ELF-1 (cell line): ENCODE measurements around the gene TMEM147.

ENCODE experiments used
- DNase-seq: peaks from one replicate; pipeline ENCODE4 v3.0.0-alpha.2; 2016; ENCODE audit warnings: low read depth, low spot score

TMEM147 gene

GRCh38 chr19:35545001-35545854 lies at the start of gene TMEM147:
Gene TMEM147 (plus strand): TSS chr19:35545626. CDS start chr19:35545740, 114 bp downstream.
- peak; percentile 92 for DNase-seq

GRCh38 chr19:35497406-35497805 lies 48.0 kb upstream of the TMEM147 start:
- DNase-seq = no peak

GRCh38 chr19:35498220-35498619 lies 47.2 kb upstream of the TMEM147 start:
- DNase-seq = no peak

GRCh38 chr19:35498984-35499527 lies 46.4 kb upstream of the TMEM147 start:
- no peak for DNase-seq

GRCh38 chr19:35500611-35501010 lies 44.8 kb upstream of the TMEM147 start:
- no peak for DNase-seq

GRCh38 chr19:35501684-35502083 lies 43.7 kb upstream of the TMEM147 start:
- peak; percentile 14 for DNase-seq

GRCh38 chr19:35502751-35503150 lies 42.7 kb upstream of the TMEM147 start:
- no peak for DNase-seq

GRCh38 chr19:35506011-35506410 lies 39.4 kb upstream of the TMEM147 start:
- no peak for DNase-seq

- DNase-seq = no peak
These were observed 37.9 kb upstream of the TMEM147 start for GRCh38 chr19:35507561-35507960.

- no peak for DNase-seq
These were observed 37.3 kb upstream of the TMEM147 start for GRCh38 chr19:35508129-35508528.

- DNase-seq = peak; percentile 73
These were observed 36.3 kb upstream of the TMEM147 start for GRCh38 chr19:35509018-35509652.

GRCh38 chr19:35509861-35510625 lies 35.4 kb upstream of the TMEM147 start:
- DNase-seq = peak; percentile 98

GRCh38 chr19:35510626-35510964 lies 34.8 kb upstream of the TMEM147 start:
- no peak for DNase-seq

- DNase-seq = no peak
These were observed 34.1 kb upstream of the TMEM147 start for GRCh38 chr19:35511337-35511736.

GRCh38 chr19:35512831-35513627 lies 32.4 kb upstream of the TMEM147 start:
- DNase-seq = no peak

GRCh38 chr19:35513628-35514281 lies 31.7 kb upstream of the TMEM147 start, which contains the start of gene DMKN:
Gene DMKN (minus strand): TSS chr19:35513649. CDS start chr19:35513475, 174 bp downstream.
- DNase-seq = peak; percentile 47

GRCh38 chr19:35514282-35514809 lies 31.1 kb upstream of the TMEM147 start:
- peak; percentile 40 for DNase-seq

GRCh38 chr19:35516310-35516709 lies 29.1 kb upstream of the TMEM147 start:
- DNase-seq = no peak

GRCh38 chr19:35517342-35517741 lies 28.1 kb upstream of the TMEM147 start:
- peak; percentile 21 for DNase-seq

GRCh38 chr19:35518313-35518712 lies 27.1 kb upstream of the TMEM147 start:
- no peak for DNase-seq
